ENCODE data around the gene CNN2. TPM values are rescaled to one million over a fixed set of nuclear protein-coding genes. Genes with fewer than 3 reads are reported as not detected.

Gene CNN2
- total RNA-seq, 1 experiment from 2014 or later: 87.2 TPM

DNA sequence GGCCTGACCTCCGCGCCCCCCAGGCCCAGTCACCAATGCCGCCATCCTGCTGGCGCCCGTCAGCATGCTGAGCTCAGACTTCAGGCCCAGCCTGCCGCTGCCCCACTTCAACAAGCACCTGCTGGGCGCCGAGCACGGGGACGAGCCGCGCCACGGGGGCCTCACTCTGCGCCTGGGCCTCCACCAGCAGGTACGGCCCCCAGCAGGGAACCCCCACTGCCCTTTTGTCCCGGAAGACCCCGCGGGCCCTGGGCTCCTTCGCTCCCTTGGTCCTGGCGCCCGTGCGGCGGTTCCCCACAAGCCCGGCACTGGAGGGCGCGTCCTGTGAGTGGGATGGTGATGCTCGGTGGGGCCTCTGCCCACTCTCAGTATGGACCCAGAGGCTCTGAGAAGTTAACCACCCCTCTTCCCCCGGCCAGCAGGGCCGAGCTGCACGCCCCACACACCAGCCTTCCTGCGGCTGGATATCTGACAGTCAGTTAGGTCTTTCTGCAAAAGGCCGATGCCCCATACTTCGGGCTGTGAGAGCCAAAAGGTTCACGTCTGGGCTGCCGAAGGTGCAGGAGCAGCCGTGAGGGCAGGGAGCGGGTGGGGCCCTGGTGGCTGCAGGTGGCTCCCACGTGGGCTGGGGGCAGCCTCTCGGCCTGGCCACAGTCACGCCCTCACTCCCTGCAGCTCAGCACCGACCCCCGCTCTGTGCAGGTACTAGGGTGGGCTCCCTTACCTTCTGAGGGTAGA lies 34.3 kb upstream of the CNN2 start:
- Histone ChIP-seq H3K36me3 (peaks cover 19% of the 10 kb centered on the region), H3K27ac (no peak overlapping the region), H3K4me1 (peaks cover 16% of the 10 kb centered on the region), H3K4me3 (no peak overlapping the region), H3K27me3 (peaks cover 8% of the 10 kb centered on the region; the same call in 1 of the 2 replicates), H3K9me3 (replicated peaks) (no peaks in the 10 kb centered on the region)
- no peak for DNase-seq

DNA sequence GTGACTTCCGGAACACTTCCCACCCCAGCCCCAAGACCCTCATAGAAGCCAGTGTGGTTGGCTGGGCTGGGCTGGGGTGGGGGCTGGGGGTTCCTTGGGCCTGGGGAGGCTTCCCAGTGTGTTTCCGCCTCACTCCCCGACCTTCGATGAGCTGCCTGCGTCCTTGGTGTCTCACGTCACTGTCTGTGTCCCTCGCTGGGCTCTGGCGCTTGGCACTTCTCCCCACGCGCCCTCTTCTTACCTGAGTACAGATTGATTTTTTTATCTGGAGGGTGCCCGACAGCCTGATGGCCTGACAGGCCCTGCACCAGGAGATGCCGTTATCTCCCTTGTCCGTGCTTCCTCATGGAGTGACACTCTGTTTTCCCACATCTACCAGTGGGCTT lies 33.7 kb upstream of the CNN2 start:
- no peaks in the 10 kb centered on the region for H3K9me3 ChIP-seq (replicated peaks)
- no peak overlapping the region for H3K27ac ChIP-seq
- peaks cover 14% of the 10 kb centered on the region for H3K27me3 ChIP-seq
- H3K4me3 ChIP-seq: no peak overlapping the region
- peaks cover 19% of the 10 kb centered on the region for H3K36me3 ChIP-seq
- peaks cover 16% of the 10 kb centered on the region for H3K4me1 ChIP-seq
- DNase-seq: no peak

DNA sequence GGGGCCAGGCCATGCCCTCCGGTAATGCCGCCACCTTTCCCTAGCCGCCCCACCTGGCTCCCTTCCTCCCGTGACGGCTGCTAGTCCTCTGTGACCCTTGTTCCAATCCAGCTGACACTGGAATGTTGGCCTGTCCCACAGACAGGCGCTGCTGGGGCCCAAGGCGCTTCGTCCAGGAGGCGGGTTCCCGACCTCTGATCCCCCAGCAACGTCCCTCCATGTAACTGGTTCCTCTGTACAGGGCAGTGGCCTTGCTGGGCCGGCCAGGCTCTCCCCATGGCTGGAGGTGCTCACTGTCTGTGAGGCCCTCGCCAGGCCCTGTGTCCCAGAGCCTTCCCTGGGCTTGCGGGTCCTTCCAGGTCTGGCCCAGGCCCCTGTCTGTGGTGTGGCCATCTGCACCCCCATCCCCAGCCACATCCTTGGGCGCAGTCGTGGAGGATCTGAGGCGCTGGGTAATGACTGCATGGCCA lies 33.0 kb upstream of the CNN2 start:
- H3K4me3 ChIP-seq: no peak overlapping the region
- H3K27me3 ChIP-seq: peaks cover 21% of the 10 kb centered on the region
- DNase-seq: no peak
- H3K27ac ChIP-seq: no peak overlapping the region
- H3K9me3 ChIP-seq (replicated peaks): no peaks in the 10 kb centered on the region
- H3K36me3 ChIP-seq: peaks cover 19% of the 10 kb centered on the region
- peaks cover 16% of the 10 kb centered on the region for H3K4me1 ChIP-seq

DNA sequence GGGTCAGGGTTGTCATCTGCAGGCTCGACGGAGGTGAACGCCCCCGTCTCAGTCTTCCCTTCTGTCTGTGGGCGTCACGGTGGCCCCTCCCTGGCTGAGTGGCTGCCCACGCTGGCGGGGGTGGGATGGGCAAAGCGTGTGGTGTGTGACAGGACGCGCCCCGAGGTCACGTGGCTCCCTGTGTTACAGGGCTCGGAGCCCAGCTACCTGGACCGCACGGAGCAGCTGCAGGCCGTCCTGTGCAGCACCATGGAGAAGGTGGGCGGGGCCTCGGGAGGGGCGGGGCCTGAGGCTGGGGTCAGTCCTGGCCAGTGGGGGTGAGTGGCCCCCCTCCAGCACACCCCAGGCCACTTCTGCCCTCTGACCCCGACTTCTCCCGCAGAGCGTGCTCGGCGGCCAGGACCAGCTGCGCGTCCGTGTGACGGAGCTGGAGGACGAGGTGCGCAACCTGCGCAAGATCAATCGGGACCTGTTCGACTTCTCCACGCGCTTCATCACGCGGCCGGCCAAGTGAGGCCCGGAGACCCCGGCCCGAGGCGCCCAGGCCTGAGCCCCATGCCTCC lies 32.5 kb upstream of the CNN2 start:
- DNase-seq: no peak
- Histone ChIP-seq H3K9me3 (replicated peaks) (no peaks in the 10 kb centered on the region), H3K27ac (no peak overlapping the region), H3K27me3 (peaks cover 24% of the 10 kb centered on the region), H3K36me3 (peaks cover 19% of the 10 kb centered on the region), H3K4me1 (peaks cover 16% of the 10 kb centered on the region), H3K4me3 (no peak overlapping the region)

DNA sequence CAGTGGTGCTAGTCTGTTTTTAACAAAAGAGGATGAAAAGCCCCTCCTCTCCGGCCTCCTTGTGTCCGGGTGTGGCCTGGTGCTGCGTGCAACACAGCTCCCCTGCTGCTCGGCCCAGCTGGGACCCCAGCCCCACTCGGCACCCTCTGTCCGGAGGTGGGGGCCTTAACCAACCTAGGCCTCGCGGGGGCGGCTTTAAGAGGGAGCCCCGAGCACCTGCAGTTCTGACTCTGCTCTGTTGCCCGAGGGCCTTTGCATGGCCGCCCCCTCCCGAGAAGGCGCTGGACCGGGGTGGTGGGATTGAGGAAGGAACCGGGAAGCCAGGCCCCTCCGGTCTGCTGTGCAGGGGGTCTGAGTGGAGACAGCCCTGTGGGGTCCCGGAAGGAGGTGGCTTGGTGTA lies 31.9 kb upstream of the CNN2 start:
- Histone ChIP-seq H3K27ac (no peak overlapping the region), H3K4me1 (peaks cover 16% of the 10 kb centered on the region), H3K36me3 (peaks cover 19% of the 10 kb centered on the region), H3K27me3 (peaks cover 30% of the 10 kb centered on the region), H3K9me3 (replicated peaks) (no peaks in the 10 kb centered on the region), H3K4me3 (no peak overlapping the region)
- no peak for DNase-seq

DNA sequence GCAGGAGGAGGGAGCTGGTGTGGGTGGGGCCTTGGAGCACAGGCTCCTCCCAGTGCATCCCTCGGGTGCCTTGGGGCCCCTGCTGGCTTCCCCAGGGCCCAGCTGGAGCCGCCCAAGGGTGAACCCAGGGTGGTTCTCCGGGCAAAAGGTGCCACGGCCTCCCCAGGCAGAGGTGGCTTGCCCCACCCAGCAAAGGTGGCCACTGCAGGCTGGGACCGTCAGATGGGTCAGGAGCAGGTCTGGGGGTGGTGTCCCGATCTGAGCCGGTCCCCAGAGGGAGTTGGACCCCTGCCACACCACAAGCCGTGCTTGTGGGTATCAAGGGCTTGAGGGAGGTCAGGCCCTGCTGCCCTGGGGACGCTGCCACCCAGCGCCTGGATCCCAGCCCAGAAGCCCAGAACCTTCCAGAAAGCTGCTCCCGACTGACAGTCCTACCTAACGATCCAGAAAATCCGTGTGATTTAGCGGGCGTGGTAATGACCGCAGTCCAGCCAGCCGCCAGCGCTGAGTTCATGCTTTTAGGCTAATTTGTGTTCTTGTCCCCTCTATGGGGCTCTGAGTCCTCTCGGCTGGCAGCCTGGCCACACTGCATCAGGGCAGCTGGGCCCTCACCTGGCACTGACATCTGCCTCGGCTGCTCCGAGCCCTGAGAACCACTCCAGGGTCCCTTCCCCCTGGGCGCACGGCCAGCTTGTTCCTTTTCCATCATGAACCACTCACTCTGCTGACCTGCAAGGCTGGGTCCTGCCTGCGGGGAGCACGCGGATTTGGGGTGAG lies 31.2 kb upstream of the CNN2 start:
- Histone ChIP-seq H3K4me3 (no peak overlapping the region), H3K27me3 (peaks cover 36% of the 10 kb centered on the region), H3K27ac (no peak overlapping the region), H3K4me1 (peaks cover 16% of the 10 kb centered on the region), H3K9me3 (replicated peaks) (no peaks in the 10 kb centered on the region), H3K36me3 (peaks cover 16% of the 10 kb centered on the region)
- peak in 1 of 2 experiments; percentile 33 for DNase-seq

DNA sequence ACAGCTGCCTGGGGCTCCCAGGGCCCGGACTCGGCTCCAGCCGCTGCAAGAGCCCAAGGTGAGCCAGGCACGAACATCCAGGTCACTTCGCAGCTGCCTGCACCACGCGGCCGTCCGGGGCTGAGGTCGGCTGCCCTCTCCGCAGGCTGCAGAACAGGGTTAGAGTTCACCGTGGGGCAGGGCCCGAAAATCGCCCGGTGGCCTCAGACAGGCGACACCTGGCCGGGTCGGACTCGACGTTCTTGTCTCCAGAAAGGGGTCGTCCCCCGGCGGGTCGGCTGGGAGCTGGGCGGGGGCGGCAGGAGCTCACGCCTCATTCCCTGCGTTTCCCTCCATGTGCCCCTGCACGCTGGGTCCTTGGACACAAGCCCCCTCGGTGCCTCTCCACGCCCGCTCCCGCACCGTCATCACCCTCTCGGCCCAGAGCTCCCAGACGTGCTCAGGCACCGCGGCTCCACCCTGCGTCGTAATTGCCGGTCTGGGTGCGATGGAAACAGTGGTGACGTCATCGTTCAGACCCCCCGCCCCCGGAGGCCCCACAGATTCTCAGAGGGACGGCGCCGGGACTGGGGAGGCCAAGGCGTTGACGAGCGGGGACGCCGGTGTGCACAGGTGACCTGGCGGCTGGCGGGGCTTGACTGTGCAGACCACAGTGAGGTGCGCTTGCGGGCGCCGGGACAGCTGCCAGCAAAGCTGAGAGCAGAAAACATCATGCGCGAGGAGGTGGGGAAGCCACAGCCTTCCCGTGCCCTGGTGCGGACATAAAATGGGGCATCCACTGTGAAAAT lies 30.2 kb upstream of the CNN2 start:
- peaks cover 16% of the 10 kb centered on the region for H3K4me1 ChIP-seq
- peak; percentile 55 to 62 for DNase-seq
- no peaks in the 10 kb centered on the region for H3K9me3 ChIP-seq (replicated peaks)
- H3K27me3 ChIP-seq: peaks cover 39% of the 10 kb centered on the region
- peaks cover 7% of the 10 kb centered on the region; the same call in 1 of the 2 replicates for H3K36me3 ChIP-seq
- H3K4me3 ChIP-seq: no peak overlapping the region
- H3K27ac ChIP-seq: no peak overlapping the region

DNA sequence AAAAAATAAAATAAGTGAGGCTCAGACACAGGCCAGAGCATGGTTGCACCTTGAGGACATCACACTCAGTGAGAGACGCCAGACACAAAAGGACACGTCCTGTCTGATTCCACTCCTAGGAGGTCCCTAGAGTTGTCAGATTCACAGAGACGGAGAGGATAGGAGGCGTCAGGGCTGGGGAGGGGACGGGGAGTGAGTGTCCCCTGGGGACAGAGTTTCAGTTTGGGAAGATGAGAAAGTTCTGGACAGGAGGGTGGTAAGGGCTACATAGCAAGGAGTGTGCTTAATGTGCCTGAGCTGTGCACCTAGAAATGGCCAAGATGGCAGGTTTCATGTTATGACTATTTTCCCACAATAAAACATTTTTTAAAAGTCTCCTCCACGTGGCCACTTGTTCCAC lies 28.3 kb upstream of the CNN2 start:
- H3K36me3 ChIP-seq: peaks cover 4% of the 10 kb centered on the region; the same call in 1 of the 2 replicates
- H3K9me3 ChIP-seq (replicated peaks): no peaks in the 10 kb centered on the region
- peaks cover 41% of the 10 kb centered on the region for H3K27me3 ChIP-seq
- H3K4me1 ChIP-seq: peaks cover 16% of the 10 kb centered on the region
- DNase-seq: no peak
- no peak overlapping the region for H3K27ac ChIP-seq
- no peak overlapping the region for H3K4me3 ChIP-seq

DNA sequence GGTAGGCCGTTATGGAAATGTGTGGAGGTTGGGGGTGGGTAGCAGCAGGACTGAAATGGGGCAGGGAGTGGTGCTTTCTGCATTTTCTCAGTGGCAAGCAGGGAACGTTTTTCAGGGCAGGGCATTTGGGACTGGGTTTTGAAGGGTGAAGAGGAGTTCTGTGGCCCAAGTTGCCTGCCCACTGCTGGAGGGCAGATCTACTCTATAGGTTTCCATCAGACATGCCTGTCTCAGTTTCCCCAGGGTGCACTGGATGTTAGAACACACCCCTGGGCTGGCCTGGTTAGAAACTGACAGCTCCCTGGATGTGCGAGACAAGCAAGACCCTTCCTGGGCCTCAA lies 27.1 kb upstream of the CNN2 start:
- Histone ChIP-seq H3K27me3 (peaks cover 41% of the 10 kb centered on the region), H3K36me3 (peaks cover 1% of the 10 kb centered on the region; the same call in 1 of the 2 replicates), H3K4me1 (peaks cover 16% of the 10 kb centered on the region), H3K9me3 (replicated peaks) (no peaks in the 10 kb centered on the region), H3K27ac (no peak overlapping the region), H3K4me3 (no peak overlapping the region)
- no peak for DNase-seq

DNA sequence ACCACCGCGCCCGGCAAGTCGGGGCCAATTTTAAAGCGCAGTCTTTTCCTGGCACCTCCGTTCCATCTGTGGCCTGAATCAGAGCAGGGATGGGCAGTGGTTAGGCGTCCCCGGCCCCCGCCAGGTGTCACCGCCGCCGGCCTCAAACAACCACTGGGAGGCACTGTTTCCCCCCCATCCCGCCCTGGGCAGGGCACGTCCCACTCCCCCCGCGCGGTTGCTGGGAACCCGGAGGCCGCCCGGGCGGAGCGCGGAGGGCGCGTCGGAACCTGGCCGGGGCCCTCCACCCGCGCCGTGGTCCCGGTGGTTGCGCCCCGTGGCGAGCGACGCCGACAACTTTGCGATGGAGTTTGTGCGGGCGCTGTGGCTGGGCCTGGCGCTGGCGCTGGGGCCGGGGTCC lies 26.3 kb upstream of the CNN2 start, which contains the start of gene GRIN3B:
TSS of gene GRIN3B (plus strand) at position 325 of the 400 bp plus-strand sequence. CDS start at position 344, 19 bp downstream.
- H3K9me3 ChIP-seq (replicated peaks): no peaks in the 10 kb centered on the region
- peaks cover 41% of the 10 kb centered on the region for H3K27me3 ChIP-seq
- H3K4me3 ChIP-seq: no peak within 1 kb of the TSS
- no peaks in the 10 kb centered on the region for H3K36me3 ChIP-seq
- DNase-seq: peak; percentile 65 to 67
- H3K4me1 ChIP-seq: peaks cover 14% of the 10 kb centered on the region
- no peak within 1 kb of the TSS for H3K27ac ChIP-seq

DNA sequence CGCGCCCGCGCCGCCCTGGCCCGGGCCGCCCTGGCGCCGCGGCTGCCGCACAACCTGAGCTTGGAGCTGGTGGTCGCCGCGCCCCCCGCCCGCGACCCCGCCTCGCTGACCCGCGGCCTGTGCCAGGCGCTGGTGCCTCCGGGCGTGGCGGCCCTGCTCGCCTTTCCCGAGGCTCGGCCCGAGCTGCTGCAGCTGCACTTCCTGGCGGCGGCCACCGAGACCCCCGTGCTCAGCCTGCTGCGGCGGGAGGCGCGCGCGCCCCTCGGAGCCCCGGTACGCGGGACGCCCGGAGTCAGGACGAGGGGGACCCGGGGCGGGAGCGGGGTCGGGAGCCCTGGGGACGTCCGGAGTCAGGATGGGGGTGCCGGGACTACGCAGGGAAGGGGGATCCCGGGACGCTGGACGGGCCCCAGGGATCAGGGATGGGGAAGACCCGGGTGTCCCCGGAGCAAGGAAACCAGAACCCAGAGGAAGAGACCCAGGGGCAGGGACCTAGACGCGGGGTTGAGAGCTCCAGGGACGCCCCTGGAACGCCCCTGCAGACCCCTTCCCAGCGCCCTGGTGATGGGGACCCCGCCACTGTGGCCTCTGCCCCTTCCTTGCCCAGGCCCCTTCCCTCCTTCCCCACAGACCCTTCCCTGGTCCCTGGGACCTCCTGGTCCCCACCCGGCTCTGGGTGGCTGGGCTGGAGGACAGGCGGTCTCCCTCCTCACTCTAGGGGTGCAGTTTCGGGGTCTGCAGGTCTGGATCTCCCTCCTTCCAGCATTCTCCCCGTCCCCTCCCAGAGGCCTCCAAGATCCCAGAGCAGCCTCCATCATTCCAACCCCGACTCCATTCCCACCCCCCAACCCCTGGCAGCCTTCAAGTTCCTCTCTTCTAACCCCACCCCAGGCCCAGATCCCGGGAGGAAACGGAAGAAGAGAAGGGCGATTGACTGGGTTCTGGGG lies 25.5 kb upstream of the CNN2 start:
- no peak overlapping the region for H3K4me3 ChIP-seq
- peaks cover 41% of the 10 kb centered on the region for H3K27me3 ChIP-seq

DNA sequence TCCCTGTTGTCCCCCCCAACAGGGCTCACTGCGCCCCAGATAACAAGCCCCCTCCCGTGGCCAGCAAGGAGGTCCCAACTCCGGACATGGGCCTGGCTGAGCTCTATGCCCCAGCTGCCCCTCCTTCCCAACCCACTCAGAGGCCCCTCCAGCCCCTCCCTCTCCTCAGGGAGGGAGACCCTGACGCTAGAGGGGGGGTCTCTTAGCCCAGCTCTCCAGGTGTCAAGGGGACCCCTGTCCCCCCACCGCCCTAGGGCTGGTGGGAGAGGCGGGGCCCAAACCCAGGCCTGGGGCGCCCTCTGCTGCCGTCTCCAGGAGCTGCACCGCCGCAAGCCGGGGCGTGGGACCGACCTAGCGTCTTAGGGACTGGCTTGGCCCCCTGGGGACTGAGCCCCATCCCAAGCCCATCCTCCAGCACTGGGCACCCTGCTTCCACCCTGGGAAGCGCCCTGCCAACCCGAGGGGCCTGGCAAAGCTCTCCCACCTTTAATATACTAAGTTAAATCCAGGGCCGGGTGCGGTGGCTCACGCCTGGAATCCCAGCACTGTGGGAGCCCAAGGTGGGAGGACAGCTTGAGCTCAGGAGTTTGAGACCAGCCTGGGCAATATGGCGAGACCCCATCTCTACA lies 24.8 kb upstream of the CNN2 start:
- H3K36me3 ChIP-seq: no peaks in the 10 kb centered on the region
- no peaks in the 10 kb centered on the region for H3K4me1 ChIP-seq
- H3K27ac ChIP-seq: no peak overlapping the region
- peaks cover 38% of the 10 kb centered on the region for H3K27me3 ChIP-seq
- DNase-seq: peak; percentile 51 to 70
- no peaks in the 10 kb centered on the region for H3K9me3 ChIP-seq (replicated peaks)
- no peak overlapping the region for H3K4me3 ChIP-seq

More for the DNA sequence above, 25.5 kb upstream of the CNN2 start:
- no peaks in the 10 kb centered on the region for H3K36me3 ChIP-seq
- peaks cover 7% of the 10 kb centered on the region for H3K4me1 ChIP-seq
- DNase-seq: no peak
- no peak overlapping the region for H3K27ac ChIP-seq
- no peaks in the 10 kb centered on the region for H3K9me3 ChIP-seq (replicated peaks)

DNA sequence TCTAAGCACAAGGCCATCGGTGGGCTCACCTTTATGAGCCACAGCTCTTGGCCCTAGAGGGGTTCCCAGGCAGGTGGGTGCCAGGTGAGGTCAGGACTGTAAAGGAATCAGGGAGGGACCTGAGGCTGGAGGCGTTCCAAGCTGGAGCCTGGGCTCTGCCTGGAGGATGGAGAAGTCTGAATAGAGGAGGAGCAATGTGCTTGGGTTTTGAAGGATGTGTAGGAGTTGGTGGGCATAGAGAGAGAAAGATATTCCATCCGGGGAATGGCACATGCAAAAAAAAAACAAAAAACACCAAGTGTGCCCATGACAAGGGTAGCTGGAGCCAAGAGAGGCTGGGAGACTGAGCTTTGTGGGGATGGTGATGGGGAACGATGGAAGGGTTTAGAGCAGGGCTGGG lies 23.8 kb upstream of the CNN2 start:
- peaks cover 28% of the 10 kb centered on the region for H3K27me3 ChIP-seq
- H3K9me3 ChIP-seq (replicated peaks): no peaks in the 10 kb centered on the region

More for the DNA sequence above, 23.8 kb upstream of the CNN2 start:
- no peak for DNase-seq
- Histone ChIP-seq H3K36me3 (no peaks in the 10 kb centered on the region; the same call in 1 of the 2 replicates), H3K27ac (no peak overlapping the region), H3K4me1 (no peaks in the 10 kb centered on the region), H3K4me3 (no peak overlapping the region)

Data from SJCRH30 (cell line).